Endodermal cell (in vitro differentiated cells): ENCODE results near the gene CERS6. TPM values are rescaled to one million over a fixed set of nuclear protein-coding genes. Genes with fewer than 3 reads are reported as not detected.

Experiments used
- DNase-seq: peaks from one replicate; pipeline ENCODE4 v3.0.0-alpha.2; 2017
- H3K27ac ChIP-seq: 2 replicates; pipeline ENCODE4 v1.5.1; 2013; ENCODE audit warnings: mild to moderate bottlenecking, low read depth, low read length, moderate library complexity
- H3K27me3 ChIP-seq: 2 replicates; pipeline ENCODE4 v1.6.1; 2013; ENCODE audit warnings: mild to moderate bottlenecking, low read length, moderate library complexity; ENCODE audit not compliant: insufficient read depth, control insufficient read depth, poor library complexity, severe bottlenecking
- H3K36me3 ChIP-seq: 2 replicates; pipeline ENCODE4 v1.7.0; 2013; ENCODE audit warnings: mild to moderate bottlenecking, low read length, moderate library complexity; ENCODE audit not compliant: control insufficient read depth, insufficient read depth
- H3K4me1 ChIP-seq: one replicate; pipeline ENCODE4 v1.7.0; 2013; ENCODE audit warnings: low read length; ENCODE audit not compliant: control insufficient read depth, insufficient read depth
- H3K4me3 ChIP-seq: 2 replicates; pipeline ENCODE4 v1.5.1; 2013; ENCODE audit warnings: mild to moderate bottlenecking, low read length, moderate library complexity
- H3K9ac ChIP-seq: 2 replicates; pipeline ENCODE4 v1.6.1; 2013; ENCODE audit warnings: mild to moderate bottlenecking, low read length, moderate library complexity; ENCODE audit not compliant: poor library complexity, severe bottlenecking; ENCODE audit errors: extremely low read depth
- H3K9me3 ChIP-seq: 2 replicates; pipeline ENCODE4 v1.6.1; 2013; ENCODE audit warnings: mild to moderate bottlenecking, low read length, moderate library complexity; ENCODE audit not compliant: control insufficient read depth
- H3K27ac Mint-ChIP-seq: 2 replicates; pipeline ENCODE4 v1.8.0; 2020; ENCODE audit warnings: mixed read lengths
- H3K27me3 Mint-ChIP-seq: 2 replicates; pipeline ENCODE4 v1.8.0; 2021; ENCODE audit warnings: mild to moderate bottlenecking, mixed read lengths; ENCODE audit not compliant: insufficient read depth
- H3K36me3 Mint-ChIP-seq: 2 replicates; pipeline ENCODE4 v1.8.0; 2020; ENCODE audit warnings: low read depth, mixed read lengths
- H3K4me1 Mint-ChIP-seq: 2 replicates; pipeline ENCODE4 v1.8.0; 2020; ENCODE audit warnings: mixed read lengths
- H3K4me3 Mint-ChIP-seq: 2 replicates; pipeline ENCODE4 v1.8.0; 2020; ENCODE audit warnings: mild to moderate bottlenecking, moderate library complexity, mixed read lengths
- H3K9me3 Mint-ChIP-seq: 2 replicates; pipeline ENCODE4 v1.8.0; 2020; ENCODE audit warnings: mild to moderate bottlenecking, mixed read lengths
- WGBS, 2 experiments: methylation state at CpG; one replicate each; pipeline versions ENCODE4 v1.1.5 to v1.1.7; 2013; ENCODE audit warnings: missing lambda C conversion rate in 2 of 2, mixed read lengths in 1 of 2; ENCODE audit not compliant: insufficient coverage in 1 of 2, insufficient read length in 1 of 2; 5-methylcytosine and 5-hydroxymethylcytosine counted together
- total RNA-seq, 2 donors: library from RNA; stranded (reverse); fragmentation: NEBNext Ultra II Directional in 1 of 2; extraction: Animal tissue kit (Norgen Biotek cat#: 25700) in 1 of 2; gene quantifications; 2 replicates in 1 of 2; 3 replicates in 1 of 2; pipeline ENCODE4 v1.2.1, GENCODE V29; 2021
- TF ChIP-seq, protein P1 (sequence below): fragments of 200-600 bp; sonication (generic); conservative IDR thresholded peaks from 2 replicates; pipeline ENCODE4 v1.5.0; 2021; ENCODE audit warnings: antibody characterized with exemption, mild to moderate bottlenecking

CERS6 gene
- total RNA-seq, 2 donors from 2014 or later = 41.3 to 52.0 TPM

DNA sequence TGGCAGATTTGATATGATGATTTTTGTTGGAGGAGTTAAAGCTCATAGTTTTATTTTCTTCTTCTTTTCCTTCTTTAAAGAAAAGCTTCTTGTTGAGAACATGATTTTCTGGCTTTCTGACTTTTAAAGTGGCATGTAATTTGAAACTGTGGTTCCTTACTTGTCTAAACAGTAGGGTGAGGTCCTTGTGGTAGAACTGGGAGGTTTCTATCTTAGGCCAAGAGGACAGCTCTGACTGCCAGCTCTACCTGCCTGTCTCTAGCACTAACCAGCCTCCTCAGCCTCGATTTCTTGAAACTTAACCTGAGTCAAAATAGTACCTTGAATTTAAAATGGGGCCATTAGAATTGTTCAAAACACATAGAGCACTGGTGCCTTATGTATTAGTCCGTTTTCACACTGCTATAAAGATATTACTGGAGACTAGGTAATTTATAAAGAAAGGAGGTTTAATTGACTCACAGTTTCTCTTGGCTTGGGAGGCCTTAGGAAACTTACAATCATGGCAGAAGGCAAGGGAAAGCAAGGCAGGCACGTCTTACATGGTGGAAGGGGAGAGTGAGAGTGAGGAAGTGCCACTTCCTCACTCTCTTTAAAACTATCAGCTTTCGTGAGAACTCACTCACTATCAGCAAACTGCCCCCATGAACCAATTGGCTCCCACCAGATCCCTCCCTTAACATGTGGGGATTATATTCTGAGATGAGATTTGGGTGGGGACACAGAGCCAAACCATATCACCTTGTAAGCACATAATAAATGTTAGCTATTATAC is 119.0 kb downstream of the CERS6 start:
- WGBS, 2 experiments = 97 to 100% methylated on average over 1 to 2 of the region's 4 CpGs
- no peaks in the 10 kb centered on the region for H3K4me1 ChIP-seq
- no peak overlapping the region for H3K4me3 ChIP-seq
- H3K36me3 Mint-ChIP-seq = no peaks in the 10 kb centered on the region
- TF ChIP-seq, protein P1, sequence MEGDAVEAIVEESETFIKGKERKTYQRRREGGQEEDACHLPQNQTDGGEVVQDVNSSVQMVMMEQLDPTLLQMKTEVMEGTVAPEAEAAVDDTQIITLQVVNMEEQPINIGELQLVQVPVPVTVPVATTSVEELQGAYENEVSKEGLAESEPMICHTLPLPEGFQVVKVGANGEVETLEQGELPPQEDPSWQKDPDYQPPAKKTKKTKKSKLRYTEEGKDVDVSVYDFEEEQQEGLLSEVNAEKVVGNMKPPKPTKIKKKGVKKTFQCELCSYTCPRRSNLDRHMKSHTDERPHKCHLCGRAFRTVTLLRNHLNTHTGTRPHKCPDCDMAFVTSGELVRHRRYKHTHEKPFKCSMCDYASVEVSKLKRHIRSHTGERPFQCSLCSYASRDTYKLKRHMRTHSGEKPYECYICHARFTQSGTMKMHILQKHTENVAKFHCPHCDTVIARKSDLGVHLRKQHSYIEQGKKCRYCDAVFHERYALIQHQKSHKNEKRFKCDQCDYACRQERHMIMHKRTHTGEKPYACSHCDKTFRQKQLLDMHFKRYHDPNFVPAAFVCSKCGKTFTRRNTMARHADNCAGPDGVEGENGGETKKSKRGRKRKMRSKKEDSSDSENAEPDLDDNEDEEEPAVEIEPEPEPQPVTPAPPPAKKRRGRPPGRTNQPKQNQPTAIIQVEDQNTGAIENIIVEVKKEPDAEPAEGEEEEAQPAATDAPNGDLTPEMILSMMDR = no peak
- H3K27me3 Mint-ChIP-seq = no peaks in the 10 kb centered on the region
- H3K27me3 ChIP-seq = no peaks in the 10 kb centered on the region
- DNase-seq = no peak
- H3K4me3 Mint-ChIP-seq = no peak overlapping the region
- H3K4me1 Mint-ChIP-seq = peaks cover 8% of the 10 kb centered on the region
- H3K9me3 Mint-ChIP-seq = no peaks in the 10 kb centered on the region
- H3K9ac ChIP-seq = no peak overlapping the region
- no peak overlapping the region for H3K27ac ChIP-seq
- H3K9me3 ChIP-seq = no peaks in the 10 kb centered on the region
- H3K36me3 ChIP-seq = no peaks in the 10 kb centered on the region
- no peak overlapping the region for H3K27ac Mint-ChIP-seq

DNA sequence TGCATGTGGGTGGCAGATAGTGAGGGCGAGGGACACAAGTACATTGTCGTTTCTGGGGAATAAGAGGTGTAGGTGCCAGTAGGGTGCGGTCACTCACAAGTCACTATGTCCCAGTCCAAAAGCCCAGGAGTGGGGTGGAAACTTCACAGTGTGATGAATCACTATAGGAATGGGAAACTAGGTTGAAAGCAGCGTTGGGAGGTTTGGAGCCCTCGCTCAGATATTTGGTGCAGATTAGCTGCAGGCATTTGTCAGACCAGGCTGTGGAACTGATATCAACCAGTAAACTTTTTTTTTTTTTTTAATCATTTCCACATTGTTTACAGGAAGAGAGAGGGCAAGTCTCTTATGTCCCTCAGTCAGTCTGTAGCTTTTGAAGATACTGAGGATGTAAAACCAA is 121.8 kb downstream of the CERS6 start:
- H3K4me3 Mint-ChIP-seq = no peak overlapping the region
- H3K4me1 ChIP-seq = no peaks in the 10 kb centered on the region
- TF ChIP-seq, protein P1 = no peak
- H3K36me3 ChIP-seq = peaks cover 6% of the 10 kb centered on the region
- H3K9me3 ChIP-seq = no peaks in the 10 kb centered on the region
- H3K4me3 ChIP-seq = no peak overlapping the region
- no peak overlapping the region for H3K9ac ChIP-seq
- no peak overlapping the region for H3K27ac Mint-ChIP-seq
- H3K27me3 ChIP-seq = no peaks in the 10 kb centered on the region
- DNase-seq = no peak
- 80 to 82% methylated on average over 2 to 5 of the region's 5 CpGs for WGBS, 2 experiments
- no peaks in the 10 kb centered on the region for H3K9me3 Mint-ChIP-seq
- H3K4me1 Mint-ChIP-seq = peaks cover 8% of the 10 kb centered on the region
- no peaks in the 10 kb centered on the region for H3K27me3 Mint-ChIP-seq
- peaks cover 2% of the 10 kb centered on the region for H3K36me3 Mint-ChIP-seq
- H3K27ac ChIP-seq = no peak overlapping the region

DNA sequence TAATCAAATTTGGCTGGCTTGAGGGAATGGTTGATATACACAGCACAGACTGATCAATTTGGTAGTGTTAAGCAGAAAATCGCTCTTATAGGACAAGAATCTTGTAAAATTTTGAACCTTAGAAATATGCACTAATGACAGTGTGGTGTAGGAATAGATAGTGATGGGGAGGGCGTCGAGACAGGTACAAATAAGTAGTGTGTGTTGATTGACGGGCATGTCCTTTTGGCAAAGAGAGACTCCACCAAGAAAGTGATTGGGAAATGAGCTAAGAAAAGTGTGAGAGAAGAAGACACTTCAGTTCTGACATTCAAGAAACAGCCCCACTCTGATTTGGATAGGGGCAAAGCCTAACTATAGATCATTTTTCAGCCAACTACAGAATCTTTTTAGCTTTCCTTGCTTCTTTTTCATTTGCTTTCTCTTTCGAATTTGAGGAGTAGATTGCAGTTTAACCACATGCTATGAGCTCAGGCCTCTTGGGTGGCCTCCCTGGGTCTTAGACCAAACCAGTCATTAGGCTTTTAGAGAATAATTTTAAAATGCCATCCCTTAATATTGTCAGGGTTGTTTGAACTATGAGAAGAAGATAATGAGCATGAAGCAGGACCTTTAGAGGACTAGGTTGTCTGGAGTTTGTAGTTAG is 127.1 kb downstream of the CERS6 start:
- WGBS, 2 experiments = 94 to 100% methylated on average over 5 of the region's 5 CpGs
- Mint-ChIP-seq H3K27ac (no peak overlapping the region), H3K9me3 (no peaks in the 10 kb centered on the region), H3K4me1 (peaks cover 4% of the 10 kb centered on the region), H3K36me3 (peaks cover 6% of the 10 kb centered on the region), H3K27me3 (no peaks in the 10 kb centered on the region), H3K4me3 (no peak overlapping the region)
- DNase-seq = no peak
- Histone ChIP-seq H3K27ac (no peak overlapping the region), H3K9ac (no peak overlapping the region), H3K9me3 (no peaks in the 10 kb centered on the region), H3K4me3 (no peak overlapping the region), H3K4me1 (no peaks in the 10 kb centered on the region), H3K27me3 (no peaks in the 10 kb centered on the region), H3K36me3 (peaks cover 6% of the 10 kb centered on the region)
- TF ChIP-seq, protein P1 = no peak
